ENCODE data around the gene ATXN10.

DNA sequence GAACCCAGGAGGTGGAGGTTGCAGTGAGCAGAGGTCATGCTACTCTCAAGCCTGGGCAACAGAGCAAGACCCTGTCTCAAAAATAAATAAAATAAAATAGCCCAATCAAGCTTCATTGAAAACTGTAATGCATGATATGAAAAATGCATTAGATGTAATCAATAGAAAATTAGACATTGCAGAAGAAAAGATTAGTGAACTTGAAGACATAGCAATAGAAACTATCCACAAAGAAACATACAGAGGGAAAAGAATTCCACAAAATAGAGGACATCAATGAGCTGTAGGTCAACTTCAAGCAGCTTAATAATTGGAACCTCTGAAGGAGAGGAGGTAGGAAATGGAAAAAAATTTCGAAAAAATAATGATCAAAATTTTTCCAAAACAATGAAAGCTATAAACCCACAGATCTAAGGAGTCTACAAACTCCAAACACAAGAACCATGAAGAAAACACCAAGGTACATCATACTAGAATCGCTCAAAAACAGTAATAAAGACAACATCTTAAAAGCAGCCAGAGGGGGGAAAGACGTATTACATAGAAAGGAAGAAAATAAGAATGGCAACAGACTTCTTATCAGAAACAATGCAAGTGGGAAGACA, 201.1 kb downstream of the ATXN10 start:
- TF ChIP-seq, protein P1, sequence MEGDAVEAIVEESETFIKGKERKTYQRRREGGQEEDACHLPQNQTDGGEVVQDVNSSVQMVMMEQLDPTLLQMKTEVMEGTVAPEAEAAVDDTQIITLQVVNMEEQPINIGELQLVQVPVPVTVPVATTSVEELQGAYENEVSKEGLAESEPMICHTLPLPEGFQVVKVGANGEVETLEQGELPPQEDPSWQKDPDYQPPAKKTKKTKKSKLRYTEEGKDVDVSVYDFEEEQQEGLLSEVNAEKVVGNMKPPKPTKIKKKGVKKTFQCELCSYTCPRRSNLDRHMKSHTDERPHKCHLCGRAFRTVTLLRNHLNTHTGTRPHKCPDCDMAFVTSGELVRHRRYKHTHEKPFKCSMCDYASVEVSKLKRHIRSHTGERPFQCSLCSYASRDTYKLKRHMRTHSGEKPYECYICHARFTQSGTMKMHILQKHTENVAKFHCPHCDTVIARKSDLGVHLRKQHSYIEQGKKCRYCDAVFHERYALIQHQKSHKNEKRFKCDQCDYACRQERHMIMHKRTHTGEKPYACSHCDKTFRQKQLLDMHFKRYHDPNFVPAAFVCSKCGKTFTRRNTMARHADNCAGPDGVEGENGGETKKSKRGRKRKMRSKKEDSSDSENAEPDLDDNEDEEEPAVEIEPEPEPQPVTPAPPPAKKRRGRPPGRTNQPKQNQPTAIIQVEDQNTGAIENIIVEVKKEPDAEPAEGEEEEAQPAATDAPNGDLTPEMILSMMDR (IDR thresholded peaks at IDR 0.05; ENCODE audit: insufficient read depth, low read length), result no peak
- no peak for TF ChIP-seq POLR2AphosphoS5 (IDR thresholded peaks at IDR 0.05; ENCODE audit: low read depth)
- TF ChIP-seq, protein P2, sequence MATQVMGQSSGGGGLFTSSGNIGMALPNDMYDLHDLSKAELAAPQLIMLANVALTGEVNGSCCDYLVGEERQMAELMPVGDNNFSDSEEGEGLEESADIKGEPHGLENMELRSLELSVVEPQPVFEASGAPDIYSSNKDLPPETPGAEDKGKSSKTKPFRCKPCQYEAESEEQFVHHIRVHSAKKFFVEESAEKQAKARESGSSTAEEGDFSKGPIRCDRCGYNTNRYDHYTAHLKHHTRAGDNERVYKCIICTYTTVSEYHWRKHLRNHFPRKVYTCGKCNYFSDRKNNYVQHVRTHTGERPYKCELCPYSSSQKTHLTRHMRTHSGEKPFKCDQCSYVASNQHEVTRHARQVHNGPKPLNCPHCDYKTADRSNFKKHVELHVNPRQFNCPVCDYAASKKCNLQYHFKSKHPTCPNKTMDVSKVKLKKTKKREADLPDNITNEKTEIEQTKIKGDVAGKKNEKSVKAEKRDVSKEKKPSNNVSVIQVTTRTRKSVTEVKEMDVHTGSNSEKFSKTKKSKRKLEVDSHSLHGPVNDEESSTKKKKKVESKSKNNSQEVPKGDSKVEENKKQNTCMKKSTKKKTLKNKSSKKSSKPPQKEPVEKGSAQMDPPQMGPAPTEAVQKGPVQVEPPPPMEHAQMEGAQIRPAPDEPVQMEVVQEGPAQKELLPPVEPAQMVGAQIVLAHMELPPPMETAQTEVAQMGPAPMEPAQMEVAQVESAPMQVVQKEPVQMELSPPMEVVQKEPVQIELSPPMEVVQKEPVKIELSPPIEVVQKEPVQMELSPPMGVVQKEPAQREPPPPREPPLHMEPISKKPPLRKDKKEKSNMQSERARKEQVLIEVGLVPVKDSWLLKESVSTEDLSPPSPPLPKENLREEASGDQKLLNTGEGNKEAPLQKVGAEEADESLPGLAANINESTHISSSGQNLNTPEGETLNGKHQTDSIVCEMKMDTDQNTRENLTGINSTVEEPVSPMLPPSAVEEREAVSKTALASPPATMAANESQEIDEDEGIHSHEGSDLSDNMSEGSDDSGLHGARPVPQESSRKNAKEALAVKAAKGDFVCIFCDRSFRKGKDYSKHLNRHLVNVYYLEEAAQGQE (IDR thresholded peaks at IDR 0.05; ENCODE audit: insufficient replicate concordance, low read depth), result no peak
- TF ChIP-seq GABPA (IDR thresholded peaks at IDR 0.05; ENCODE audit: low read depth), result no peak
- no peak for TF ChIP-seq SPI1 (IDR thresholded peaks at IDR 0.05; ENCODE audit: borderline replicate concordance, low read depth)

Data from HL-60 (cell line).